Chondrocyte (in vitro differentiated cells): ENCODE data around the gene C16orf89. TPM values are rescaled to one million over a fixed set of nuclear protein-coding genes. Genes with fewer than 3 reads are reported as not detected.

ENCODE experiments used
- DNase-seq: peaks from one replicate; pipeline ENCODE4 v3.0.0; 2021; ENCODE audit warnings: mixed read lengths, low spot score
- H3K27ac Mint-ChIP-seq: one replicate; pipeline ENCODE4 v1.8.0; 2021; ENCODE audit warnings: mild to moderate bottlenecking, moderate library complexity, mixed read lengths; ENCODE audit not compliant: unreplicated experiment
- H3K27me3 Mint-ChIP-seq: 2 replicates; pipeline ENCODE4 v1.8.0; 2021; ENCODE audit warnings: low read depth, mixed read lengths
- H3K36me3 Mint-ChIP-seq: 2 replicates; pipeline ENCODE4 v1.8.0; 2021; ENCODE audit warnings: low read depth, mixed read lengths
- H3K4me1 Mint-ChIP-seq: 2 replicates; pipeline ENCODE4 v1.8.0; 2021; ENCODE audit warnings: low read depth, mild to moderate bottlenecking, mixed read lengths
- H3K4me3 Mint-ChIP-seq: one replicate; pipeline ENCODE4 v1.8.0; 2021; ENCODE audit warnings: mild to moderate bottlenecking, moderate library complexity, mixed read lengths; ENCODE audit not compliant: unreplicated experiment
- H3K9me3 Mint-ChIP-seq: 2 replicates; pipeline ENCODE4 v1.8.0; 2021; ENCODE audit warnings: low read depth, mixed read lengths
- CTCF ChIP-seq: fragments of 200-600 bp; sonication (generic); IDR thresholded peaks from 2 replicates; pipeline ENCODE4 v1.5.0; 2021; ENCODE audit warnings: antibody characterized with exemption, mild to moderate bottlenecking, moderate library complexity
- total RNA-seq: library from RNA; stranded (reverse); gene quantifications from 3 replicates; pipeline ENCODE4 v1.2.1, GENCODE V29; 2021

C16orf89 gene
- total RNA-seq, 1 donor from 2014 or later: not detected

DNA sequence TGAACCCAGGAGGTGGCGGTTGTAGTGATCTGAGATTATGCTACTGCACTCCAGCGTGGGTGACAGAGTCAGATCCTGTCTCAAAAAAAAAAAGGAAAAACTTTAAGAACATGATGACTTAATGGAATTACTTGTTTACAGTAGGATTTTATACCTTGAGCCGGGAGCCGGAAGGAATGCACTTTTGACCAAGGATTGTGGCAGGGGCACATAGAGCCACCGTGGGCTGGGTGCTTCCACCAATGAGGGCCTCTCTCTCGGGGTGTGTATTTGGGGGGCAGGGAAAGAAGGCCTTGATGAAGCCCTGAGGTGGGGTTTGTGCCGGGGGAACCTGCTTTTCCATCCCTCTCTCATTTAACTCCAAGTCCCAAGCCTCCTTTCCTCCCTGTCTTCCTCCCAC lies 25.3 kb downstream of the C16orf89 start:
- no peaks in the 10 kb centered on the region for H3K9me3 Mint-ChIP-seq
- no peak for DNase-seq
- no peaks in the 10 kb centered on the region for H3K36me3 Mint-ChIP-seq

DNA sequence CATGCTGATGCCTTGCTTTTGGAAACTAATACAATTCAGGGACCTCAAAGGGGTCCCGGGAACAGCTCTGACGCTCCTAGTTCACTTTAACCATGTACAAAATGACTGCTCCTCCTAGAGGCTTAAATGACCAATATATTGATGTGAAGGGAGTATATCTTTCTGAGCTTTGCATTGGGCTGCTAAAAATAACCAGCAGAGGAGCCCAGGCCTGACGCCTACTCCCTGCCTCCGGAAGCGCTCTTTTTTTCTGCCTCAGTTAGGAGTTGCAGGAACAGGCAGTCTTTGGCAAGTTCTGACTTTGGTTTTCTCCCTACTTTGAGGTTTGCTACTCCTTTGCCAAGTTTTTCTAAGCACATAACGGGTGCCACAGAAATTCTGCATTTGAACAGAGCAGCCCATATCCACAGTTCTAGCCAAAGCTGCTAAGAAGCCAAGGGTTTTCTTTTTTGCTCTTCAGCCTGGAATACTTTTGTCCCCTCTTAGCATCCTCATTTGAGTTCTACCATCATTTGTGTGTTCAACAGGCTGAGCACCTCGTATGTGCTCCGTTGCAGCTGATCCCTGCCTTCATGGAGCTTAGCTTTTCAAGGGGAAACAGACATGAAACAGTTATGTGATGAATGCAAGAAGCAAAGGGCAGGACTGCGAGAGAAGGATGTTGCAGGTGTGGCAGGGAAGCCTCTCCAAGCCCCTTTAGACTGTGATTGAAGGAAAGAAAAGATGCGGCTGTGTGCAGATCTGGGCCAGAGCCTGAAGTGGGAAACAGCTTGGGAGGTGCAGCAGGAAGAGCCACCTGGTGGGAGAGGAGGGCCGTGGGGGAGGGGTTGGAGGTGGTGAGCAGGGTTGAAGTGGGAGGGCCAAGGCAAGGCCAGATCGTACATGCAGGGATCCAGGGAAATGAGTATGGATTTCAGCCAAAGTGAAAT lies 29.3 kb downstream of the C16orf89 start:
- Mint-ChIP-seq H3K27me3 (peaks cover 15% of the 10 kb centered on the region), H3K4me3 (no peak overlapping the region), H3K4me1 (peaks cover 16% of the 10 kb centered on the region), H3K27ac (no peak overlapping the region), H3K9me3 (no peaks in the 10 kb centered on the region), H3K36me3 (no peaks in the 10 kb centered on the region)
- no peak for TF ChIP-seq CTCF
- DNase-seq: peak; percentile 40

More for the DNA sequence above, 25.3 kb downstream of the C16orf89 start:
- no peak for TF ChIP-seq CTCF
- Mint-ChIP-seq H3K4me1 (no peaks in the 10 kb centered on the region), H3K27ac (no peak overlapping the region), H3K27me3 (peaks cover 24% of the 10 kb centered on the region), H3K4me3 (no peak overlapping the region)

GRCh38 chr16:5035909-5036227 lies 29.9 kb downstream of the C16orf89 start:
- peaks cover 16% of the 10 kb centered on the region for H3K4me1 Mint-ChIP-seq
- no peak overlapping the region for H3K27ac Mint-ChIP-seq
- H3K4me3 Mint-ChIP-seq: no peak overlapping the region
- no peak for TF ChIP-seq CTCF
- DNase-seq: no peak
- H3K9me3 Mint-ChIP-seq: no peaks in the 10 kb centered on the region
- H3K36me3 Mint-ChIP-seq: no peaks in the 10 kb centered on the region
- peaks cover 8% of the 10 kb centered on the region for H3K27me3 Mint-ChIP-seq

DNA sequence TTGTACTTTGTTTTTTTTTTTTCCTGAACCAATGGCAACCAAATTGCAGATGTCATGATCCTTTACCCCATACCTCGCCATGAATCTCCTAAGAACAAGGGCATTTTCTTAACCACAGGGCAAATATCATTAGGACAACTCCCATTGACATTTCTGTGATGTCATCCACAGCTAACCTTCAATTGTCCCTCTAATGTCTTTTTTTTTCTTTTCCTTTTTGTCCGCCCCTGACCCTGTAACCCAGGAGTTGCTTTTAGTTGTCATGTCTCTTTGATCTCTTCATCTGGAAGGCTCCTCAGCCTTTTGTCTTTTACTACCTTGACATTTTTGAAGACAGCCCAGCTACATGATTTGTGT lies 31.6 kb downstream of the C16orf89 start:
- Mint-ChIP-seq H3K27me3 (no peaks in the 10 kb centered on the region), H3K4me1 (peaks cover 16% of the 10 kb centered on the region), H3K4me3 (peak overlapping the region; percentile 85), H3K36me3 (peaks cover under 1% of the 10 kb centered on the region), H3K27ac (peak overlapping the region; percentile 89), H3K9me3 (no peaks in the 10 kb centered on the region)
- no peak for TF ChIP-seq CTCF
- DNase-seq: no peak

GRCh38 chr16:5033256-5034166 lies 32.2 kb downstream of the C16orf89 start, which contains the start of gene NAGPA:
NAGPA (minus strand) TSS chr16:5033935; CDS start chr16:5033914, 21 bp downstream.
- peaks cover 16% of the 10 kb centered on the region for H3K4me1 Mint-ChIP-seq
- H3K4me3 Mint-ChIP-seq: peak within 1 kb of the TSS; percentile 85
- no peak for TF ChIP-seq CTCF
- DNase-seq: peak; percentile 94
- H3K27me3 Mint-ChIP-seq: no peaks in the 10 kb centered on the region
- peak within 1 kb of the TSS; percentile 89 for H3K27ac Mint-ChIP-seq
- H3K9me3 Mint-ChIP-seq: no peaks in the 10 kb centered on the region
- peaks cover 3% of the 10 kb centered on the region for H3K36me3 Mint-ChIP-seq
